Smooth muscle cell (in vitro differentiated cells): ENCODE results near the gene KCTD16. TPM values are rescaled to one million over a fixed set of nuclear protein-coding genes. Genes with fewer than 3 reads are reported as not detected.

Experiments used
- DNase-seq: peaks from one replicate; lab custom pipeline; 2025; ENCODE audit not compliant: unreplicated experiment; lab: John Stamatoyannopoulos, UW
- H2AFZ ChIP-seq: fragments of 200-600 bp; sonication (generic); 2 replicates; pipeline ENCODE4 v1.6.0; 2016; ENCODE audit warnings: antibody characterized with exemption, low read depth, mild to moderate bottlenecking
- H3F3A ChIP-seq: fragments of 200-600 bp; sonication (generic); 2 replicates; pipeline ENCODE4 v1.6.0; 2017; ENCODE audit warnings: antibody characterized with exemption, low read depth
- H3K27ac ChIP-seq: fragments of 200-600 bp; sonication (generic); 2 replicates; pipeline ENCODE4 v1.5.1; 2016; ENCODE audit warnings: low read depth, mild to moderate bottlenecking
- H3K27me3 ChIP-seq: fragments of 200-600 bp; sonication (generic); 2 replicates; pipeline ENCODE4 v1.6.1; 2016; ENCODE audit warnings: low read depth, mild to moderate bottlenecking
- H3K36me3 ChIP-seq: fragments of 200-600 bp; sonication (generic); 2 replicates; pipeline ENCODE4 v1.5.1; 2016; ENCODE audit warnings: low read depth
- H3K4me1 ChIP-seq: fragments of 200-600 bp; sonication (generic); 2 replicates; pipeline ENCODE4 v1.5.1; 2016; ENCODE audit warnings: low read depth
- H3K4me2 ChIP-seq: fragments of 200-600 bp; sonication (generic); 2 replicates; pipeline ENCODE4 v1.6.0; 2016; ENCODE audit warnings: mild to moderate bottlenecking
- H3K4me3 ChIP-seq: fragments of 200-600 bp; sonication (generic); 2 replicates; pipeline ENCODE4 v1.5.1; 2016; ENCODE audit warnings: mild to moderate bottlenecking
- H3K79me2 ChIP-seq: fragments of 200-600 bp; sonication (generic); 2 replicates; pipeline ENCODE4 v1.6.0; 2016; ENCODE audit warnings: low read depth, mild to moderate bottlenecking
- H3K9ac ChIP-seq: fragments of 200-600 bp; sonication (generic); 2 replicates; pipeline ENCODE4 v1.6.0; 2016; ENCODE audit warnings: low read depth
- H3K9me3 ChIP-seq: fragments of 200-600 bp; sonication (generic); replicated peaks from 2 replicates; pipeline ENCODE4 v1.5.1; 2016; ENCODE audit warnings: low read depth
- H4K20me1 ChIP-seq: fragments of 200-600 bp; sonication (generic); 2 replicates; pipeline ENCODE4 v1.6.0; 2016; ENCODE audit warnings: low read depth
- WGBS: methylation state at CpG from one replicate; pipeline ENCODE4 v1.1.7; 2016; ENCODE audit warnings: low lambda C conversion rate; 5-methylcytosine and 5-hydroxymethylcytosine counted together
- polyA plus RNA-seq: library from polyadenylated mRNA; unstranded; fragments of >200 nt; fragmentation: Nextera tagmentation; extraction: Ambion mirVana; gene quantifications from 2 replicates; pipeline ENCODE4 v1.2.1, GENCODE V29; 2016
- total RNA-seq: library from RNA; depleted of rRNA; stranded (reverse); fragments of >200 nt; gene quantifications from 2 replicates; pipeline ENCODE4 v1.2.3, GENCODE V29; 2014
- TF ChIP-seq, protein P1 (sequence below): fragments of 200-600 bp; sonication (generic); IDR thresholded peaks from 2 replicates; pipeline ENCODE4 v1.5.1; 2017; ENCODE audit warnings: borderline replicate concordance, mild to moderate bottlenecking, antibody characterized with exemption; ENCODE audit not compliant: insufficient read depth, poor library complexity, severe bottlenecking

The KCTD16 gene
- total and polyA plus RNA-seq, 2 experiments from 2014 or later = 1.6 to 11.1 TPM

DNA sequence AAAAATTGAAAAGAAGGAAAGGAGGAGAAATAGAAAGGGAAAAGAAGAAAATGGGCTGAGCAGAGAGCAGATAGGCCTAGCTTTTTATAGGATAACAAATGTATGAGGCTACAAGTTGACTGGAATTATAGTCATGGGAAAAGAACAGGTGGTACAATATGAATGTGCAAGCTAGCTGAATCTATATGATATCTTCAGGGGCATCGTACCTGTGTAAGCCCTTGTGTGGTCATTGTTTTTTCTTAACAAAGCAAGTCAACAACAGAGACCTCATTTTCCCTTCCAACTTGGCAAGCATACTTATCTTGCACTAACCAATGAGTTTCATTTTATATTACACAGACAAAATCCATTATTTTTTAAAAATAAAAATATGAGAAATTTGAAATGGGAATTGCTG is 259.2 kb downstream of the KCTD16 start:
- Histone ChIP-seq H2AFZ (no peak overlapping the region), H3K9ac (no peak overlapping the region), H3F3A (no peaks in the 10 kb centered on the region), H3K4me2 (no peak overlapping the region), H4K20me1 (peaks cover 32% of the 10 kb centered on the region), H3K4me3 (no peak overlapping the region), H3K27ac (no peak overlapping the region), H3K9me3 (no peaks in the 10 kb centered on the region), H3K27me3 (no peaks in the 10 kb centered on the region), H3K4me1 (peaks cover 11% of the 10 kb centered on the region), H3K36me3 (no peaks in the 10 kb centered on the region), H3K79me2 (no peaks in the 10 kb centered on the region)
- no peak for DNase-seq
- WGBS = 97% methylated on average over 1 of the region's 1 CpG
- TF ChIP-seq, protein P1, sequence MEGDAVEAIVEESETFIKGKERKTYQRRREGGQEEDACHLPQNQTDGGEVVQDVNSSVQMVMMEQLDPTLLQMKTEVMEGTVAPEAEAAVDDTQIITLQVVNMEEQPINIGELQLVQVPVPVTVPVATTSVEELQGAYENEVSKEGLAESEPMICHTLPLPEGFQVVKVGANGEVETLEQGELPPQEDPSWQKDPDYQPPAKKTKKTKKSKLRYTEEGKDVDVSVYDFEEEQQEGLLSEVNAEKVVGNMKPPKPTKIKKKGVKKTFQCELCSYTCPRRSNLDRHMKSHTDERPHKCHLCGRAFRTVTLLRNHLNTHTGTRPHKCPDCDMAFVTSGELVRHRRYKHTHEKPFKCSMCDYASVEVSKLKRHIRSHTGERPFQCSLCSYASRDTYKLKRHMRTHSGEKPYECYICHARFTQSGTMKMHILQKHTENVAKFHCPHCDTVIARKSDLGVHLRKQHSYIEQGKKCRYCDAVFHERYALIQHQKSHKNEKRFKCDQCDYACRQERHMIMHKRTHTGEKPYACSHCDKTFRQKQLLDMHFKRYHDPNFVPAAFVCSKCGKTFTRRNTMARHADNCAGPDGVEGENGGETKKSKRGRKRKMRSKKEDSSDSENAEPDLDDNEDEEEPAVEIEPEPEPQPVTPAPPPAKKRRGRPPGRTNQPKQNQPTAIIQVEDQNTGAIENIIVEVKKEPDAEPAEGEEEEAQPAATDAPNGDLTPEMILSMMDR = no peak

DNA sequence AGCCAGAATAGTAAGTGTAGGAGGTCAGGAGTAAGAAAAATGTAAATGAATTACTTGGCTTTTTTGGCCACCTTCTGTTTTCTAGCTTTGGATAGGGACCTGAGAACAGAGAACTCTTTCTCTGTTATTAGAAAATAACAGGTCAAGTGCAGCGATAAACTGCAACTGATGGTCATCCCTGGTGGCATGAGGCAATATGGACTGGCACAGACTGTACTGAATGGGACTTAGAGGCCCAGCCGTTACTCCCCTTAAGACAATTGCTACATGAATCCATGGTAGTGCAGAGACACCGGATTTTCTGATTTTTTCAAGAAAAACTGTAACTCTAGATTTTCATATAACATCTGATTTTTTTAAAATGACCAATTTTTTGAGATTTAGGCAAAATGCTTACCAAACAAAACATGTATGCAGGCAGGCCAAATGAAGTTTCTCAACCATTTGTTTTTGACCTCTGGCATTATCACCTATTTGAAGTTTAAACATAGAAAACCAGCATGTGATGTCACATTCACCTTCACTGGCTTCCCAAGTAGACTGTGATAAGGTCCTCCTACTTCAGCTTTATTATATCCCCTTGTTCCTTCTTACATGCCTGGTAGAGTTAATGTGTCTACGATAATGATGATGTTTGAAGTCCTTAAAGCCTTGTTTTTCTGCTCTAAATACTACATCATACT is 262.6 kb downstream of the KCTD16 start:
- Histone ChIP-seq H3K4me3 (no peak overlapping the region), H3K79me2 (peaks cover 3% of the 10 kb centered on the region), H2AFZ (no peak overlapping the region), H3K4me1 (peaks cover 11% of the 10 kb centered on the region), H3K4me2 (no peak overlapping the region), H3K27ac (no peak overlapping the region), H3K9ac (no peak overlapping the region), H3K9me3 (no peaks in the 10 kb centered on the region), H3K36me3 (no peaks in the 10 kb centered on the region), H3F3A (no peaks in the 10 kb centered on the region), H3K27me3 (no peaks in the 10 kb centered on the region), H4K20me1 (peaks cover 32% of the 10 kb centered on the region)
- no peak for DNase-seq
- TF ChIP-seq, protein P1 = no peak
- 95% methylated on average over 4 of the region's 4 CpGs for WGBS

GRCh38 chr5:144433893-144434292 is 263.2 kb downstream of the KCTD16 start:
- Histone ChIP-seq H3K9ac (no peak overlapping the region), H3K4me3 (no peak overlapping the region), H3K27ac (no peak overlapping the region), H4K20me1 (peaks cover 29% of the 10 kb centered on the region), H2AFZ (no peak overlapping the region), H3K79me2 (peaks cover 3% of the 10 kb centered on the region), H3K27me3 (no peaks in the 10 kb centered on the region), H3F3A (no peaks in the 10 kb centered on the region), H3K4me2 (no peak overlapping the region), H3K9me3 (no peaks in the 10 kb centered on the region), H3K4me1 (peaks cover 11% of the 10 kb centered on the region), H3K36me3 (no peaks in the 10 kb centered on the region)
- TF ChIP-seq, protein P1 = no peak
- DNase-seq = no peak
- 66% methylated on average over 3 of the region's 3 CpGs for WGBS

DNA sequence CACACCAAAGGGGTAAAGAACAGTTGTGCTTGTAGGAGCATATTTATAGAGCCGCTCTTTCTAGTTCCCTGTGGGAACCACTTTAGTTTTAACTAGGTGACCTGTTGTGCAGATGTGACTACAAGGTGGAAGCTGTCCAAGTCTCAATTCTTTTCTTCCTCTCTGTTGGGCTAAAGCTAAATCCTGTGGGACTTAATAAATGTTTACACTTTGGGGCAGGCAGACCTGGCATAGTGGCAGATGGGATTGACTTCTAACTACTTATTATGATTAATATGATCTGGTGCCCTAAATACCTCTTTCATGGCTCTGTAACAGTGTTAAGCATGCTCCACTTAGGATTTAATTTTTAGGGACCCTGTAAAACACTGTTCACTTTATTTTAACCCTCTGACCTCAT is 265.3 kb downstream of the KCTD16 start:
- peaks cover 25% of the 10 kb centered on the region for H4K20me1 ChIP-seq
- peaks cover 11% of the 10 kb centered on the region for H3K4me1 ChIP-seq
- peaks cover 3% of the 10 kb centered on the region for H3K79me2 ChIP-seq
- no peak overlapping the region for H3K4me3 ChIP-seq
- DNase-seq = no peak
- H3K27me3 ChIP-seq = no peaks in the 10 kb centered on the region
- no peak overlapping the region for H2AFZ ChIP-seq
- 93% methylated on average over 1 of the region's 1 CpG for WGBS
- TF ChIP-seq, protein P1 = no peak
- no peaks in the 10 kb centered on the region for H3F3A ChIP-seq
- no peaks in the 10 kb centered on the region for H3K36me3 ChIP-seq
- H3K9ac ChIP-seq = no peak overlapping the region
- H3K4me2 ChIP-seq = no peak overlapping the region
- H3K9me3 ChIP-seq = no peaks in the 10 kb centered on the region
- H3K27ac ChIP-seq = no peak overlapping the region
